Activated CD4-positive, alpha-beta T cell treated with anti-CD3 and anti-CD28 coated beads for 4 hours (primary cell): Measurements from ENCODE around the gene NCEH1.
"Not testable (repeated sequence)": the region's sequence is repeated elsewhere in the genome, so short reads cannot be mapped to it uniquely, and the experiment has no call there.

ENCODE experiments used
- DNase-seq, 2 donors: peaks; one replicate each; pipeline ENCODE4 v3.0.0-alpha.2; 2020

NCEH1 gene

GRCh38 chr3:172710664-172711453, at the start of gene NCEH1:
Gene NCEH1, minus strand, starts transcription at chr3:172711067. Its CDS starts 83 bp downstream, at chr3:172710984.
- peak; percentile 52 for DNase-seq

- not testable (repeated sequence) for DNase-seq
Measured at GRCh38 chr3:172760416-172760815, 49.5 kb upstream of the NCEH1 start.

- DNase-seq: no peak
Measured at GRCh38 chr3:172753125-172753524, 42.3 kb upstream of the NCEH1 start.

GRCh38 chr3:172752651-172753050, 41.8 kb upstream of the NCEH1 start:
- DNase-seq: no peak

GRCh38 chr3:172751175-172751704, 40.4 kb upstream of the NCEH1 start:
- DNase-seq: no peak

GRCh38 chr3:172750368-172751174, 39.7 kb upstream of the NCEH1 start, which contains the start of gene ECT2:
Gene ECT2, plus strand, starts transcription at chr3:172750726. Its CDS starts 3,805 bp downstream, at chr3:172754531.
- DNase-seq: peak; percentile 96

GRCh38 chr3:172750069-172750367, 39.2 kb upstream of the NCEH1 start:
- DNase-seq: no peak

GRCh38 chr3:172749230-172749965, 38.5 kb upstream of the NCEH1 start:
- DNase-seq: no peak

GRCh38 chr3:172746475-172746874, 35.6 kb upstream of the NCEH1 start:
- no peak for DNase-seq

- DNase-seq: no peak
Measured at GRCh38 chr3:172739462-172739861, 28.6 kb upstream of the NCEH1 start.

- no peak for DNase-seq
Measured at GRCh38 chr3:172735014-172735413, 24.1 kb upstream of the NCEH1 start.

- no peak for DNase-seq
Measured at GRCh38 chr3:172726380-172726779, 15.5 kb upstream of the NCEH1 start.

- not testable (repeated sequence) for DNase-seq
Measured at GRCh38 chr3:172722536-172723040, 11.7 kb upstream of the NCEH1 start.

GRCh38 chr3:172717493-172718088, 6.7 kb upstream of the NCEH1 start:
- DNase-seq: no peak

- no peak for DNase-seq
Measured at GRCh38 chr3:172716476-172716875, 5.6 kb upstream of the NCEH1 start.

GRCh38 chr3:172713316-172713715, 2.4 kb upstream of the NCEH1 start:
- no peak for DNase-seq

- no peak for DNase-seq
Measured at GRCh38 chr3:172711454-172711795, 558 bp upstream of the NCEH1 start.

GRCh38 chr3:172709774-172710663, 848 bp downstream of the NCEH1 start:
- peak in 1 of 2 donors; percentile 7 for DNase-seq

GRCh38 chr3:172708921-172709773, 1.7 kb downstream of the NCEH1 start:
- DNase-seq: no peak

GRCh38 chr3:172707967-172708366, 2.9 kb downstream of the NCEH1 start:
- no peak for DNase-seq

GRCh38 chr3:172707030-172707429, 3.8 kb downstream of the NCEH1 start:
- no peak for DNase-seq
